GM12864 (cell line): ENCODE results near the gene SLC19A1.

Experiments
- DNase-seq: peaks from one replicate; pipeline ENCODE4 v3.0.0-alpha.2; 2011; ENCODE audit warnings: low read depth
- H3K4me3 ChIP-seq: 2 replicates; pipeline ENCODE4 v1.5.1; 2011; ENCODE audit warnings: mild to moderate bottlenecking, low read depth, low read length, control low read depth
- TF ChIP-seq, protein P1 (sequence below): IDR thresholded peaks from 2 replicates; pipeline ENCODE4 v1.5.1; 2011; ENCODE audit warnings: low read depth, mild to moderate bottlenecking, moderate library complexity, low read length, control low read depth, inconsistent platforms; ENCODE audit errors: missing control alignments

The SLC19A1 gene

DNA sequence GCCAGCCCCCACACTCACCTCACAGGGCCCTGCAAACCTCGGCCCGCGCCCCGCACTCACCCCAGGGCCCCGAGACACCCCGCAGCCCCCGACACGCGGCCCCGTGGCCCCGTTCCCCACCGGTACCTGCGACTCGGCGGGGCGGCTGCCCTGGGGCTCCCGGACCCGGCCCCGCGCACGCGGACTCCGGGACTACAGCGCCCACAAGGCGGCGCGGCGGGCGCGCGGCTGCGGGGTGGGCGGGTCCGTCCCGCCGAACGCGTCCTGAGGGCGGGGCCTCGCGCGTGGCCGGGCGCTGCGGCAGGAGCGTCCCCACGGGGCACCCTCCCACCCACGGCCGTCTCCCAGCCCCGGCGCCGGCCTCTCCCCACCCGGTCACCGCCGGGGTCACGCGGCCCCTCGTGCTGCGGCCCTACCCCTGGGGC lies at the start of gene SLC19A1:
Gene SLC19A1 (minus strand): TSS at position 199 of the 425 bp plus-strand sequence. CDS start 4,481 bp downstream, outside the sequence.
- no peak for DNase-seq
- TF ChIP-seq, protein P1, sequence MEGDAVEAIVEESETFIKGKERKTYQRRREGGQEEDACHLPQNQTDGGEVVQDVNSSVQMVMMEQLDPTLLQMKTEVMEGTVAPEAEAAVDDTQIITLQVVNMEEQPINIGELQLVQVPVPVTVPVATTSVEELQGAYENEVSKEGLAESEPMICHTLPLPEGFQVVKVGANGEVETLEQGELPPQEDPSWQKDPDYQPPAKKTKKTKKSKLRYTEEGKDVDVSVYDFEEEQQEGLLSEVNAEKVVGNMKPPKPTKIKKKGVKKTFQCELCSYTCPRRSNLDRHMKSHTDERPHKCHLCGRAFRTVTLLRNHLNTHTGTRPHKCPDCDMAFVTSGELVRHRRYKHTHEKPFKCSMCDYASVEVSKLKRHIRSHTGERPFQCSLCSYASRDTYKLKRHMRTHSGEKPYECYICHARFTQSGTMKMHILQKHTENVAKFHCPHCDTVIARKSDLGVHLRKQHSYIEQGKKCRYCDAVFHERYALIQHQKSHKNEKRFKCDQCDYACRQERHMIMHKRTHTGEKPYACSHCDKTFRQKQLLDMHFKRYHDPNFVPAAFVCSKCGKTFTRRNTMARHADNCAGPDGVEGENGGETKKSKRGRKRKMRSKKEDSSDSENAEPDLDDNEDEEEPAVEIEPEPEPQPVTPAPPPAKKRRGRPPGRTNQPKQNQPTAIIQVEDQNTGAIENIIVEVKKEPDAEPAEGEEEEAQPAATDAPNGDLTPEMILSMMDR = peak; percentile 26
- peak within 1 kb of the TSS; percentile 69 for H3K4me3 ChIP-seq

DNA sequence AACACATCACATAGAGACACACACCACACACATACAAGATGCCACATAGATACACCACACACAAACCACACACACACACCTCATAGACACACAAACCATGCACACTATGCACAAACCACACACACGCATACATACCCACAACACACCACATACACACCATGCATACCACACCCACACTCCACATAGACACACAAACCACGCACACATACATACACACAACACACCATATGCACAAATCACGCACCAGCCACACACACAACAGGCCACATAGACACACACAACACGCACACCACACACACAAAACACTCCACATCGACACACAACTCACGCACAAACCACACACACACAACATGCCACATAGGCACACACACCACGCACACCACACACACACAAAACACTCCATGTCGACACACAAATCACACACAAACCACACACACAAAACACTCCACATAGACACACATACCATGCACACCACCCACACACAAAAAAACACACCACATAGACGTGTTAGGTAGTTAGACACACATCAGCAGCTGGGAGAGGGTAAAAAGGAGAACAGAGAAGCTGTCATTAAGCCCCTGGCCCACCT lies 49.5 kb upstream of the SLC19A1 start:
- DNase-seq = no peak
- no peak overlapping the region for H3K4me3 ChIP-seq
- TF ChIP-seq, protein P1 = no peak

GRCh38 chr21:45590726-45591618 lies 48.7 kb upstream of the SLC19A1 start:
- DNase-seq = no peak
- TF ChIP-seq, protein P1 = no peak
- H3K4me3 ChIP-seq = peak overlapping the region; percentile 37

GRCh38 chr21:45590246-45590725 lies 48.0 kb upstream of the SLC19A1 start:
- TF ChIP-seq, protein P1 = no peak
- no peak overlapping the region for H3K4me3 ChIP-seq
- no peak for DNase-seq

DNA sequence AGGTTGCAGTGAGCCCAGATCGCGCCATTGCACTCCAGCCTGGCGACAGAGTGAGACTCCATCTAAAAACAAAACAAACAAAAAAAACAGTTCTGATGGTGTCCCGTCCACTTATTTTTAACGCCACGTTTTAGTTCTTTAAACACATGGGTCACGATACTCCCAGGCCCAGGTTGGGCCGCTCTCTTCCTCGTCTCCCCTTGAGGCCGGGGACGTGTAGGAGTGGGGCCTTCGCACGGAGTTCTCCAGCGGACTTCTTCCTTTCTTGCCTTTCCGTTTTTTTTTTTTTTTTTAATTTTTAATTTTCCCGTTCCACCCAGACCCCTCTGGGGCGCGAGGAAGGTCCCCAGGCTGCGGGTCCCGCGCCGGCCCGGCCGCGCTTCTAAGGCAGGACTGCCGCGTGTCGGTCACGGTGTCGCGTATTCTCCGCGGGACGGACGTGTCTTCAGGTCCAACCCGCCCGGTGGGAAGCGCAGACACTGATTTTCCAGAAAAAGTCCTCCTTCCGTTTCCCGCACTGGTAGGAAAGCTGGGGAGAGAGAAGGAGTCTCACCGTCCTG lies 47.5 kb upstream of the SLC19A1 start:
- no peak overlapping the region for H3K4me3 ChIP-seq
- DNase-seq = no peak
- TF ChIP-seq, protein P1 = no peak

DNA sequence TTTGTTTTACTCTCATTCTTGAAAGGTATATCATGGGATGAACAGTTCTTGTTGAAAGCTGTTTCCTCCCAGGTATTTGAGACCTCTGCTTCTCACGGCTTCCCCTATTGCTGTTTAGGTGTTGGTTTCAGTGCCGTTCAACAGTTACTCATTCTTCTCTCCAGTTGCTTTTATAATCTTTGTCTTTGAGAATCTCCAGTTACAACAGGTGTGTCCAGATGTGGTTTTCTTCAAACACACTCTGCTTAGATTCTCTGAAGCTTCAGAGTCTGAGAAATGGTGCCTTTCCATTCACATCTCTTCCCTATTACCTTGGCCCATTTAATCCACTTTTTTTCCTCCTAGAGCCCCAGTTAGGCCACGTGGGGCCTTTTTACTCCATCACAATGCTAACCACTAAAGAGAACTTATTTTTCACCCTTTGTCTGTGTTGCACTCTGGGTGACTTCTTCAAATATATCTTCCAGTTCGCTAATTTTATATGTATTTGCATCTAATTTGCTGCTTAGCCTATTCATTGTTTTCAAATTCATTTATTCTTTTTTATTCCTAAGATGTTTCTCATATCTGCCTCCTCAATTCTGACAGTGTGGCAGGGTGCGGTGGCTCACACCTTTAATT lies 46.7 kb upstream of the SLC19A1 start:
- TF ChIP-seq, protein P1 = no peak
- no peak overlapping the region for H3K4me3 ChIP-seq
- no peak for DNase-seq
